HG03457 (cell line): ENCODE data around the gene TMEM187.

Source experiments
- ATAC-seq: cut with Tn5 transposase; IDR thresholded peaks from one replicate; pipeline ENCODE4 v1.9.1; 2021; ENCODE audit warnings: moderate number of reproducible peaks; ENCODE audit not compliant: unreplicated experiment

Gene TMEM187

GRCh38 chrX:153934762-153935325, 37.7 kb upstream of the TMEM187 start, which contains the start of gene NAA10:
NAA10 (minus strand) TSS chrX:153935037; CDS start chrX:153934904, 133 bp downstream.
- peak; percentile 63 for ATAC-seq

- ATAC-seq = no peak
Observed at GRCh38 chrX:153935326-153935851, 37.2 kb upstream of the TMEM187 start.

- no peak for ATAC-seq
Observed at GRCh38 chrX:153937056-153937455, 35.5 kb upstream of the TMEM187 start.

- ATAC-seq = no peak
Observed at GRCh38 chrX:153938226-153938786, 34.2 kb upstream of the TMEM187 start.

- no peak for ATAC-seq
Observed at GRCh38 chrX:153939573-153939972, 33.0 kb upstream of the TMEM187 start.

- no peak for ATAC-seq
Observed at GRCh38 chrX:153941336-153942252, 31.0 kb upstream of the TMEM187 start.

- ATAC-seq = no peak
Observed at GRCh38 chrX:153944140-153944799, 28.3 kb upstream of the TMEM187 start, which contains the start of gene RENBP. RENBP (minus strand) TSS chrX:153944643; CDS start chrX:153944610, 33 bp downstream.

- no peak for ATAC-seq
Observed at GRCh38 chrX:153944800-153945150, 27.8 kb upstream of the TMEM187 start.

- ATAC-seq = no peak
Observed at GRCh38 chrX:153945956-153946943, 26.3 kb upstream of the TMEM187 start.

- no peak for ATAC-seq
Observed at GRCh38 chrX:153947009-153947769, 25.4 kb upstream of the TMEM187 start.

- no peak for ATAC-seq
Observed at GRCh38 chrX:153948002-153948466, 24.5 kb upstream of the TMEM187 start.

- no peak for ATAC-seq
Observed at GRCh38 chrX:153948847-153949805, 23.4 kb upstream of the TMEM187 start.

GRCh38 chrX:153950127-153950526, 22.4 kb upstream of the TMEM187 start:
- ATAC-seq = no peak

- no peak for ATAC-seq
Observed at GRCh38 chrX:153951683-153952372, 20.7 kb upstream of the TMEM187 start.

- ATAC-seq = no peak
Observed at GRCh38 chrX:153952373-153953026, 20.1 kb upstream of the TMEM187 start.

- no peak for ATAC-seq
Observed at GRCh38 chrX:153953342-153953830, 19.2 kb upstream of the TMEM187 start.
